NCI-H2107 (cell line): ENCODE data around the gene TNFAIP1.
"Not testable (repeated sequence)": the region's sequence is repeated elsewhere in the genome, so short reads cannot be mapped to it uniquely, and the experiment has no call there.

Experiments
- DNase-seq: peaks from one replicate; lab custom pipeline; 2025; lab: John Stamatoyannopoulos, UW

Gene TNFAIP1

DNA sequence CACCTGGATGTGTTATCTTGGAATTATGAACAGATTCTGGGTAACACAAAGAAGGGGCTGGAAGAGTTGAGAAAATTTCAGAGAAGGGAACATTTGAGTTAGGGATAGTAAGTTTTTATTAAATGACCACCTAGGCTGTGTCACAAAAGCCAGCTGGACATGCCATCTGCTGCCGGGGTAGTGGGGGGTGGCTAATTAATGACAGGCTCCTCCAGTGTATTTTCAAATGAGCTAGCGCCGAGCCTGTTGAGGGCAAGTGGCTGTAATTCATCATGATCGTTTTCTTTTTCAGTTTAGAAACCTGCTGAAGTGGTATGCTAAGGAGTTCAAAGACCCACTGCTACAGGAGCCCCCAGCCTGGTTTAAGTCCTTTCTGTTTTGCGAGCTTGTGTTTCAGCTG, 10.3 kb upstream of the TNFAIP1 start:
- DNase-seq = no peak

DNA sequence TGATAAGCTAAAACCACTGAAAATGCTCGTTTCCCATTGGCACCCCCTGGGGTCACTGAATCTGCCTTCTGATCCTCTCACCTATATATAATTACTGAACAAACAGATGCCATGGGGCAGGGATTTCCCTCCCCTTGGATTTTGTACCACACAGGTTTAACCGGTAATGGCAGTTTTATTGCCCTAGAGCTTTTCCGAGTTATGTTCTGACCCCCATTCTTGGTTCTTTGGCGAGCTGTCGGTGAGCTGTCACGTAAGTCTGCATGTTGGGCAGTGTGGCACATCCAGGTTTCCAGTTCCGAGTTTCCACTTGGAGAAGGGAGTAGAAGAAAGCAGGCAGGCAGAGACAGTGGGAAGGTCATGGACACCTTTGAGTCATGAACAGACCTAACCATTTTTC, 9.4 kb upstream of the TNFAIP1 start:
- DNase-seq = no peak

DNA sequence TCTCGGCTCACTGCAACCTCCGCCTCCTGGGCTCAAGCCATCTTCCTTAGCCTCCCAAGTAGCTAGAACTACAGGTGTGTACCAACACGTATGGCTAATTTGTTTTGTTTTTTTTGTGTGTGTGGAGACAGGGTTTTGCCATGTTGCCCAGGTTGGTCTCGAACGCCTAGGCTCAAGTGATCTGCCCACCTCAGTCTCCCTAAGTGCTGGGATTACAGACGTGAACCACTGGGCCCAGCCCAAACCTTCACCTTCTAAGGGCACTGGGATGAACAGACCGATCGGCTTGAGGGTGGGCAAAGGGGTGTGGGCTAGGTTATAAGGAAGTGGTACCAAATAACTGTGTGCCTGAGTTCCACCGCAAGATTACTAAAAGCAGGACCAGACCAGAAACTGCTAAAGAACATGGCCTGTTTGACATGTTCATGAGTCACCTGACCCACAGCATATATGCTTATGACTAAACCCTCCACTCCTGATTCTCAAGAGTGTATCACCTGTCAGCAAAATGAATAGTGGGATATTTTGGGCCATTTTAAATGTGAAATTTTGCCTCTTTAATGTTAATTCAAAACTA, 8.4 kb upstream of the TNFAIP1 start:
- DNase-seq = no peak

DNA sequence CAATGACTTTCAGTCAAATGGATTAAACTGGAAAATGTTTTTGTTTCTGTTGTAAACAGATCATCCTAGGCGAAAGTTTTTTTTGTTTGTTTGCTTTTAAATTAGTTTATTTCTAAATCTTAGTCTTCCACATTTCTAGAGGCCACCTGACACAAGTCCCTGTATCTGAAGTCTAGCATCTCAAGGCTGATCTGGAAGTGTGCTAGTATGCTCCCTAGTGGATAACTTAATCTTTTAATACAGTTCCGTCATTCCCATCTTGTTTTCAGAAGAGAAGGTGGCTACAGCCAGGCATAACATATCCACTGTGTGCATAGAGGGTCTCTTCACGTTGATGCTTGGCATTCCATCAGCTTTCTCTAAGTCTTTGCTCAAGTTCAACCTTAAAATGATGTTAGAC, 7.9 kb upstream of the TNFAIP1 start:
- DNase-seq = no peak

DNA sequence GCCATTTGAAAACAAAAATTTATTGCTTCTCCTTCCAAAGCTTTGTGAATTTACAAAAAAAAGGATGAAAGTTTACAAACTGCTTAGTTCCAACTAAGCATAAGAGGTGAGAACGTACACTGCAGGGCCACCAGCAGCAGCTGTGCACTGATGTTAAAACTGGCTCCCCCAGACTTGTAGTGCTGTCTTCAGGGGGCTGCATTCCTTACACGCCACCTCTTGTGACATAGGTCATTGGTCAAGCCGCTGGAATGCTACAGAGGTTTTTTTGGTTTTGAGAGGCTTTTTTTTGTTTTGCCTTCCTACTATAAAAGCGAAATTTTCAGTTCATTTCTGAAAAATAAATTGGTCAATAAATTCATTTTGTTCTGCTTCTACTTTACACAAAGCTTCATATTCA, 7.2 kb upstream of the TNFAIP1 start:
- DNase-seq = no peak

DNA sequence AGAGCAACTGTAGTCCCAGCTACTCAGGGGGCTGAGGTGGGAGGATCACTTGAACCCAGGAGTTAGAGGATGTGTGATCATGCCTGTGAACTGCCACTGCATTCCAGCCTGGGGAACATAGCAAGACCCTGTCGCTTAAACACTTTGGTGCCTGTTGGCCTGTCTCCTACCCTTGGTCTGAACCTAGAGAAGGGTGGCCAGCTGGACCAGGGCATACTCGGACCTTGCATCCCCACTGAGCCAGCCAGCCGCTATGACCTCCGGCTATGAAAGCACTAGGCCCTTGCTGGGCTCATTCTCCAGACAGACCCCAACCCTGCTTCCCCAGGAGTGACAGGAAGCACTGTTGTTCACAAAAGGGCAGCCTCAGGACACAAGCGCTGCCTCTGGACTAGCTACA, 4.9 kb upstream of the TNFAIP1 start:
- DNase-seq = no peak

DNA sequence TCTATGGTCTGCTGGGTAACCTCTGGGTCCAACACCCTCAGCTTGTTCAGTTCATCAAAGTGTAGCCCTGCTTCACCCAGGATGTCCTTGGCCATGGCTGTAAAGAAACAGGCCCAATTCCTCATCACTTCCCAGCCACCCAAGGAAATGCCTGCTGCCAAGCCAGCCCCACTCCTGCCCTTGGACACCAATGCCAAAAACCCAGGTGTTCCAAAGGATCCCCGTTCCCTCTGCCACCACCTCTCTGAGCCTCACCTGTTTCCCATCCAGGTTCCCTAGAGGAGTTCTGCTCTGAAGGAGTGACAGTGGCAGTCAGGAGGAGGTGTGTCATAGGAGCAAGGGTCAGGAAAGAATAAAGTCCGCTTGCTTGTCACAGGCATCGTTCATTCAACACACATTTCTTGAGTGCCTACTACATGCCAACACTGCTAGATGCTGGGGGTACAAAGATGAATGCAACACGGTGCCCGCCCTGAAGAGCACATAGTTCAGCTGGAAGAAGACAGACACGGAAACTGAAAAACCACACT, 3.6 kb upstream of the TNFAIP1 start:
- DNase-seq = no peak

DNA sequence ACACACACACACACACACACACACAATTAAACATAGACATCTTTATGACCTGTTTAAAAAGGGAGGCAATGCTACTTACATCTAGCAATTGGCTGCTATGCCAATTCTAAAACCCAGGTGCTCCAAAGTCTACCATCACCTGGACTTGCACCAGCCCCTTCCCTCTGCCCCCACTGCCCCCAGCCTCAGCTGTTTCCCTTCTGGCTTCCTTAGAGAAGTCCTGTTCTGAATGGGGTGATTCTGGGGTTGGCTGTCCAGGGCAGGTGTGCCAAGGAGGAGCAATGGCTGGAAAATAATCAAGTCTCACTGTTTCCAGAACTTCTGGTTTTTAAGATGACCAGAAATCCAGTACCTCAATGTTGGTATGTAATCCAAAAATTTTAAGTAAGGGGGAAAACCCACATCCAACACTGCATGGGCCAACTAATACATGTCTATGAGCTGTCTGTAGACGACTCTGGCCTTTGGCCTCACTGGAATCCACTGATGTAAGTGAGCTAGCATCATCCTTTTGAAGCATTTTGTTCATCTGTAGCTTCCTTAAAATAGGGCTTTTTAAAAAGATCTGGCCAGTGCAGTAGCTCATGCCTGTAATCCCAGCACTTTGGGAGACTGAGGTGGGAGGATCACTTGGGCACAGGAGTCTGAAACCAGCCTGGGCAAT, 2.3 kb upstream of the TNFAIP1 start:
- no peak for DNase-seq

DNA sequence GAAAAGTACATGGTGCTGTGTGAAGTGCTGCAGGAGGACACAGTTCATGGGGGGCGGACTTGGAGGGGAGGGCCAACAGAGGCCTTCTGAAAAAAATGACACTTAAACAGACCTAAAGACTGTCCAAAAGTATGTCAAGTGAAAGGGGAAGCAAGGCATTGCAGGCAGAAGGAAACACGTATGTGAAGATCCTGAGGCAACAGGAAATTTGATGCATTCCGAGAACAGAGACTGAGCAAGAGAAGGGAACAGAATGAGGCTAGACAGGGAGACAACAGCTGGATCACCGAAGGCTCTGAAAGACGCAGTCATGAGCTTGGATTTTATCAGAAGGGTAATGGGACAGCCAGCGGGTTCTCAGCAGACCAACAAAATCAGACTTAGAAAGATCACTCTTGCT, 1.4 kb upstream of the TNFAIP1 start:
- DNase-seq = no peak

DNA sequence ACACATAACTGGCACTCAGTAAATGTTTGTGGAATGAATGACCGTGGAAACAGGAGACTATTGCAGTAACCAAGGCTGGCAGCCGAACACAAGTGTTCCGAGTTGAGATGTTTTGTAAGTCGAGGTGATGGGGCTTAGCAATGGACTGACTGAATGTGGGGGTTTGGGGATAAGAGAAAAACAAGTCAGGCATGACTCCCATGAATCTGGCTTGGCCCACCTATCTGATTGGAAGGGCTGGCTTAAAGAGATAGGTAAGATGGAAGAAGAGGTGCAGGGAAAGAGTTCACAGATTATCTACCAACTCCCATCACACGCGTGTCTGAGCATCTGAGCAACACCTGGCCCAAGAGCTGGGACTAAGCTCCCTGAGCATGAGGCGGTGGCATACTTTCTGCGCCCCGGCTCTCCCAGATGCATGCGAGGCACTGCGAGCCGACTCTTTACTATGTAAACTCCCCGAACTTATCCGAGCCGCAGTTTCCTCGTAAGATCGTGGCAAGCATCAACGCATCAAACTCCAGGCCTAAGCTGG, 828 bp upstream of the TNFAIP1 start:
- no peak for DNase-seq

DNA sequence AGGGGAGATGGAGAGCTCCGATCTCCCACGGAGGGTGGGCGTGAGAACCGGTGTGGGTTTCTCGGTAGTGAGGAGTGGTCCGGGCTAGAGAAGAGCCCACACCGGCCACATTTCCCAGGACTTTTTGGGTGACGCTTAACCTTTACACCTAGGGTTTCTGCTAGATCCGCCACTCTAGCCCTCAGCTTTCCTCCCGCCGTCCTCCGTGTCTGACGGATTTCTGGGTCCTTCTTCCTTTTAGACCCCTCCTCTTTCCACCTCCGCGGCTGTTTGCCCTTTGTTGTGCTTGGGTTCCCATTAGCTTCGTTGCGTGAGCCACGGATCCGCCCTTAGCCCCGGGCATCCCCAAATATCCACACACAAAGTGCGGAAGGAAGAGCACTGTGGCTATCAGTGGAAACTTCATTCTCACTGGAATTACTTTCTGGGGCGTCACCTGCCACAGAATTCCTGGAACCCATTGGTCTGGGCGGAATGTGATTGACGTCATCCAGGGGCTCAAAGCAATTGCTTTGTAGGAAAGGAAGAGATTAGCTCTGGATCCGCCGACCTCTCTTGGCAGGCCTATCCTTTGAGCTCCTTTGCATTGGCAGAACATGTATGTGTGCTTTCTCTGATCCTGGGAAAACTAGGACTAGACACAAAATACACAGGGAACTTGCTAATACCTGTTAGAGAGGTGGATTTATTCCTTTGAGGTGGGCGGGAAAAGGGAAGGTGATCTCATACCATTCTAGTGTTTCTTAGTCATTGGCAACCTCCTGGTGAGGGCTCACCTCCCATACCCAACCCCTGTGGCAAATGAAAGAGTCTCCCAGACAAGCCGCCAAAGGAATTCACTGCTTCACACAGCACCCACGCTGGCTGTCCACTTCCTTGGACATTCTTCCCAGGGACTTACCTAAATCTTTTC, 654 bp downstream of the TNFAIP1 start:
- DNase-seq = no peak

DNA sequence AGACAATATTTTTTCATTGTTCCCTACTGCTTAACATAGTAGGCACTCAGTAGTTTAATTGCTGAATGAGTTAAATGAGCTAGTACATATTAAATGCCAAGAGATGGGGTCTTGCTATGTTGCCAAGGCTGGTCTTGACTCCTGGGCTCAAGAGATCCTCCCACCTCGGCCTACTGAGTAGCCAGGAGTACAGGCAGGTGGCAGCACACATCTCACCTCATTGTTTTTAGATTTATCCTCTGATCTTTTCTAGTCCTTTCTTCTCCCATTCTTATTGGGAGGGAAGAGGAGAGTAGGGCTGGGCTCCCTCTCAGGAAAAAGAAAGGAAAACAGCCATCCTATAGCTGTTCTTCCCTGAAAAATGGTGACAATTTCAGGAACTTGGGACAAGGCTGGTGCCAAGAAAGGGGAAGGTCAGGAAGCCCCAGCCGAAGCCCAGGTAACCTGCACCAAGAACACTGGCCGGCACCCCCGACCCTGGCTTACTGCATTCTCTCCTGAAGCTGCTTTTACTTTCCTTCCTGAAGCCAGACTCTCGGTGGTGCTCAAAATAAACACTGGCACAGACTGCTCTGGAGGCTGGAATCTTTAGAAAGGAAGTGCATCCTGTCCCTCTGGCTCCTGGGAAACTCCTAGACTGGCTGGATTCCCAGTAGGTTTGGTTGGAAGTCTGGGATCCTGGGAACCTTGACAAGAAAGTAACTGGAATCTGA, 2.7 kb downstream of the TNFAIP1 start:
- DNase-seq = no peak

DNA sequence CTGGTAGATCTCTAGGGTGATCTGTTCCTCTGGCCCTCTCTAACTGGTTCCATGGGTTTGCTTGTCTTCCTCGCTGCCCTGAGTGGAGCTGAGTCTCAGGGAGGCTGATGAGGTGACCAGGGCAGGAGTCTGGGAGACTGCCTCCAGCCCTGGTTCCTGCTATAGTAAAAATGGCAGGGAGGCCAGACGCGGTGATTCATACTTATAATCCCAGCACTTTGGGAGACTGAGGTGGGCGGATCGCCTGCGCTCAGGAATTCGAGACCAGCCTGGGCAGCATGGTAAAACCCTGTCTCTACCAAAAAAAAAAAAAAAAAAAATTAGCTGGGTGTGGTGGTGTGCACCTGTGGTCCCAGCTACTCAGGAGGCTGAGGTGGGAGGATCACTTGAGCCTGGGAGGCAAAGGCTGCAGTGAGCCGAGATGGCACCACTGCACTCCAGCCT, 3.2 kb downstream of the TNFAIP1 start:
- DNase-seq = not testable (repeated sequence)

DNA sequence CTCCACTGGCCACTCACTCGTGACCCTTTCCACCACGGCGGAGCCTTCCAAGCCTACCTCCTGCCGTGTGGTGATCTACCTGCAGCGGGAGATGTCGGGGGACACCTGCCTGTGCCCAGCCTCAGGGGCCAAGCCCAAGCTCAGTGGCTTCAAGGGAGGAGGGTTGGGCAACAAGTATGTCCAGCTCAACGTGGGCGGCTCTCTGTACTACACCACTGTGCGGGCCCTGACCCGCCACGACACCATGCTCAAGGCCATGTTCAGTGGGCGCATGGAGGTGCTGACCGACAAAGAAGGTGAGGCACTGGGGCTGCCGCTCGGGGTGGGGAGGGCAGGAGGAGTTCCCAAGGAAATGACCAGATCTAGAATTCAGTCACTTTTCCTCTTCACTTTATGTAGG, 3.9 kb downstream of the TNFAIP1 start:
- no peak for DNase-seq

DNA sequence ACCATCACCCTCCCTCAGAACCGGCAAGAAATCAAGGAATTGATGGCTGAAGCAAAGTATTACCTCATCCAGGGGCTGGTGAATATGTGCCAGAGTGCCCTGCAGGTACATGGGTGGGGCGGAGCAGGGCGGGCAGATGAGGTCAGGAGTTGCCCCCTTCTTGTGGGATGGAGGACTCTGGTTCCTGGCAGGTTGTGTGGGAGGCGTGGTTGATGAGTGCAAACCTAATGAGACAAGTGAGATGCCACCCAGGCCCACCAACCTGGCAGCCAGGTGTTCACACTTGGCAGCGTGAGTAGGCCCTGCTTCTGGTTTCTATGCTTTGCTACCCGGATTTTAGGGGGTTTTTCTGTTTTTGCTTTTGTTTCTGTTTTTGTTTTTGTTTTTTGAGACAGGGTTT, 4.8 kb downstream of the TNFAIP1 start:
- no peak for DNase-seq

DNA sequence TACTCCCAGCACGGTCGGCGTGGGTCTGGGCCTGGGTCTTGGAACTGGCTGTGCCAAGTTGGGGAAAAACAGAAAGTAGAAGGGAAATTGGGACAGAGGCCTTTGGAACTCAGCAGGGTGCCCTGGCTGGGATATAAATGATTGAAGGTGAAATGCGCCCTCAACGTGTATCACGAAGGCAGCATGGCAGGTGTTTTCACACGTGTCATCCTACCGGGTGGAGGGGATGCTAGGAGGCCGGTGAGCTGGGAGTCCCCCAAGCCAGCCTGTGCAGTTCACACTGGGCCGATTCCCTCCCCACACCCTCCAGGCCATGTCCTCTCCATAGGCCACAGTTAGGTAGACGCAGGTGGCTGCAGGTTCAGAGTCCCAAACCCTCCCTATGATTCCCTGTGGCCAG, 6.0 kb downstream of the TNFAIP1 start:
- DNase-seq = no peak

DNA sequence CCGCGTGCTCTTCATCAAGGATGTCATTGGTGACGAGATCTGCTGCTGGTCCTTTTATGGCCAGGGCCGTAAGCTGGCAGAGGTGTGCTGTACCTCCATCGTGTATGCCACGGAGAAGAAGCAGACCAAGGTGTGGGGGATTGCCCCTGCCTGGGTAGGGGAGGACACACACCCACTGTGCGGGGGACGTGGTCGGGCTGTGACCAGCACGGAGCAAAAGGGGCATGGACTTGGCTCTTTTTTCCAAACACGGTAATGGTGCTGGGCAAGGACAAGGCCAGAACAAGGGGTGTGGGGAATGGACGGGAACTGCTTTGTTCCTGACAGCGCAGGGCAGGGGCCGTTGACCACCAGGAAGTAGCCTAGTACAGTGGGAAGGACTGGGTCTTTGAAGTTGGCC, 6.8 kb downstream of the TNFAIP1 start:
- no peak for DNase-seq

DNA sequence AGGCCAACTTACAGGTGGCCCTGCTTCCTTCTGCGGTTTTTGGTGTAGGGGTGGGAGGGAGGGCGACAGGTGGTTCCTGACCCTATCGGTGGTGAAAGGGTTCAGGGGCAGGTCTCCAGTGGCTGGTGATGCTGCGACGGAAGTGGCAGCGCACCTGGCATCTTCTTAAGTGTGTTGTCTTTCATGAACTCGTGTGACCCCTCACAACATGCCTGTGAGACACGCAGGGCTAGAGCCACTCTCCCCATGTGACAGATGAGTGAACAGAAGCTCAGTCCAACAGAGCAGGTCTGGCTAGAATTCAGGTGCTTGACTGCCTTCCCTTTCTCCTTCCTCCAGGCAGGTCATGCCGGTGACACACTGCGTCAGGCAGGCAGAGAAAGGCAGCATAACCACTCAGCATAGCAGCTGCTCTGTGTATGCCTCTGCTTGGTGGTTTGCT, 8.0 kb downstream of the TNFAIP1 start:
- DNase-seq = no peak

DNA sequence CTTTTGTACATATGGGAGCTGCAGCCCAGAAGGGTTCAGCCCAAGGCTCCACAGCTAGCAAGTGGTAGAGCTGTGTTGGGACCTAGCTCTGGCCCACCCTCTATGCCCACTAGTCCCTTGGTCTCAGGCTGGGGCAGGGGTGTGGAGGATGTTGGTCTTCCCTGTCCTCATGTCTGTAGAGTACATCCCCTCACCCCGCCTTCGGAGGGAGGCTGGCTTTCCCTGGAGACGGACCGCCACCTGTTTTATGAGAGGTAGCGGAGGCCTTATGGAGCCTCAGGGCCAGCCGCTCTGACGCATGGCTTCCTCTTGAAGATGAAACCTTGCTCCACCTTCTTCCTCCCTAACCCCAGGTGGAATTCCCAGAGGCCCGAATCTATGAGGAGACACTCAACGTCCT, 8.4 kb downstream of the TNFAIP1 start:
- DNase-seq = no peak

DNA sequence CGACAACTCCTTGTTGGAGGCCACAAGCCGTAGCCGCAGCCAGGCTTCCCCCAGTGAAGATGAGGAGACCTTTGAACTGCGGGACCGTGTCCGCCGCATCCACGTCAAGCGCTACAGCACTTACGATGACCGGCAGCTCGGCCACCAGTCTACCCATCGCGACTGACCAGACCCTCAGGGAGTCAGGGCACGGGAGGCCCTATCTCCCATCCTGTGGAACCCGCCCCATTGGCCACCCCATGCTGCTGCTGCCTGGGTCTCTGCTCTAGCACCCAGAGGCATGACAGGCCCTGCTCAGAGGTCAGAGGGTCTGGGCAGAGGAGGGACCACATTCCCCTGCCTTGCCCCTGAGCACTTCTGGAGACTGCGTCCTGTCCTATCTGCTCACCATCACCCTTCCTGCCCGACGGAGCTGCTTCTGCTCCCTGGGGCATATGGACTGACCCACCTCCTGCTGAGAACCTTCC, 8.9 kb downstream of the TNFAIP1 start:
- no peak for DNase-seq

DNA sequence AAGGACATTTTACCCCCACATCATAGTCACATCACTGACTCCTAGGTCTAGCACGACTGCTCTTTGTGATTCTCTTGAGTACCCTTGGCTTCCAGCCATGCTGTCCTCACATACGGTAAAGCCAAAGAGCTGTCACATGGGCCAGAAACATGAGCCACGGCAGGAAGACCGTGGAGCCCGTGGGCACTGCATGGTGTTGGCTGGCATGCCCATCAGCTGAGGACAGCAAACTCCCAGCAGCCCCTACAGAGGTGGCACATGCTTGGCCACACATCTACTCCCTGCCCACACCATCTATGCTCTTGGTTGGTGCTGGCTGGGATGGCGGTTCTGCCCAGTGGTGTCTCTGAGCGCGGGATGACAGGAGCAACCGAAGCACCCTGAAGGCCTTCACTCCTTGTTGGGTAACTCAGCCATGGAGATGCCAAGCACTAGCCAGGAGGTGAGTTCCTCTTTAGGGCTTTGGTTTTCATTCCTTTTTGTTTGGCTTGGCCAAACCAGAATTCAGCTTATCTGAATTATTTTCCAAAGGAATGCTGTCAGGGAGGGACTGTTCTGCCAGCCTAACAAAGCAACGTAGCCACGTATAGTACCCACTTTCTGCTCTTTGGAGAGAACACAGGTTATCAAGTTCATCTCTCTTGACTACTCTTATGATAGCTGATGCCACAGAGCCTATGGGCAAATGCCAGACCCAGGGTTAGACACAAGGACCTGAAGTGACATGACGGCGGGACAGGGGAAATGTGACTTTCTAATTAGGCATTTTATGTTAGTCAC, 10.0 kb downstream of the TNFAIP1 start:
- DNase-seq = no peak
